Common myeloid progenitor, CD34-positive (primary cell): ENCODE results near the gene ULK2.

Source experiments
- CTCF ChIA-PET: fragments of 350-600 bp; sonication (Branson Sonifier 250); formaldehyde crosslinking; loops from one replicate; lab custom pipeline; 2021; ENCODE audit warnings: antibody characterized with exemption; lab: Charles Lee
- POLR2A ChIA-PET: fragments of 350-600 bp; sonication (Branson Sonifier 250); formaldehyde crosslinking; loops from one replicate; lab custom pipeline; 2021; ENCODE audit warnings: antibody characterized with exemption; lab: Charles Lee
- DNase-seq, 3 donors: peaks; one replicate each; pipeline versions ENCODE4 v3.0.0 to v3.0.0-alpha.2; 2013
- H3K27ac ChIP-seq, 2 experiments: 1 replicate in 1 of 2; 2 replicates in 1 of 2; pipeline ENCODE4 v1.7.0; 2013; ENCODE audit warnings: inconsistent platforms in 2 of 2, low read length in 2 of 2, mild to moderate bottlenecking in 2 of 2, low read depth in 1 of 2, moderate library complexity in 1 of 2; ENCODE audit not compliant: severe bottlenecking in 2 of 2, insufficient read depth in 1 of 2, poor library complexity in 1 of 2
- H3K27me3 ChIP-seq, 5 experiments: replicated peaks in 2 of 5; 1 replicate in 3 of 5; 2 replicates in 2 of 5; pipeline versions ENCODE4 v1.6.1 to v1.7.0; 2013; ENCODE audit warnings: low read length in 4 of 5, mild to moderate bottlenecking in 2 of 5, moderate library complexity in 2 of 5, inconsistent platforms in 1 of 5; ENCODE audit not compliant: insufficient read depth in 5 of 5, control insufficient read depth in 4 of 5
- H3K36me3 ChIP-seq, 4 experiments: 1 replicate in 2 of 4; 2 replicates in 2 of 4; pipeline versions ENCODE4 v1.6.1 to v1.7.0; 2013; ENCODE audit warnings: low read length in 3 of 4, control low read depth in 1 of 4, mild to moderate bottlenecking in 1 of 4; ENCODE audit not compliant: control insufficient read depth in 4 of 4, insufficient read depth in 4 of 4
- H3K4me1 ChIP-seq, 4 experiments: 1 replicate in 3 of 4; 2 replicates in 1 of 4; pipeline versions ENCODE4 v1.6.1 to v1.7.1; 2013; ENCODE audit warnings: low read length in 3 of 4, mild to moderate bottlenecking in 3 of 4, control low read depth in 1 of 4, inconsistent platforms in 1 of 4, moderate library complexity in 1 of 4; ENCODE audit not compliant: control insufficient read depth in 4 of 4, insufficient read depth in 4 of 4; ENCODE audit errors: control extremely low read depth in 1 of 4
- H3K4me3 ChIP-seq, 7 experiments: 1 replicate in 4 of 7; 2 replicates in 3 of 7; pipeline versions ENCODE4 v1.5.1 to v1.7.0; 2013; ENCODE audit warnings: mild to moderate bottlenecking in 7 of 7, low read length in 6 of 7, moderate library complexity in 6 of 7, inconsistent platforms in 2 of 7, low read depth in 2 of 7, control low read depth in 1 of 7; ENCODE audit not compliant: insufficient read depth in 4 of 7, control insufficient read depth in 1 of 7; ENCODE audit errors: extremely low read depth in 1 of 7
- H3K9me3 ChIP-seq, 5 experiments: 1 replicate in 4 of 5; 2 replicates in 1 of 5; pipeline versions ENCODE4 v1.6.1 to v1.7.1; 2013; ENCODE audit warnings: low read length in 4 of 5, mild to moderate bottlenecking in 2 of 5, inconsistent platforms in 1 of 5, low read depth in 1 of 5, moderate library complexity in 1 of 5; ENCODE audit not compliant: control insufficient read depth in 4 of 5, insufficient read depth in 2 of 5; ENCODE audit errors: control extremely low read depth in 1 of 5
- WGBS: methylation state at CpG from one replicate; pipeline ENCODE4 v1.1.5; 2013; ENCODE audit not compliant: insufficient coverage; 5-methylcytosine and 5-hydroxymethylcytosine counted together

ULK2 gene

GRCh38 chr17:19755821-19756510 is 111.8 kb downstream of the ULK2 start:
- Histone ChIP-seq H3K4me3 (no peak overlapping the region), H3K4me1 (peaks cover 0 to 16% (median 12%) of the 10 kb centered on the region in 4 experiments), H3K9me3 (no peaks in the 10 kb centered on the region), H3K27me3 (no peaks in the 10 kb centered on the region), H3K36me3 (no peaks in the 10 kb centered on the region), H3K27ac (no peak overlapping the region)
- no peak for DNase-seq
- POLR2A ChIA-PET: no interaction called here
- 96% methylated on average over 10 of the region's 11 CpGs for WGBS
- CTCF ChIA-PET: interaction anchor here (1.1 to 3.6 kb wide), 4 partner anchors 9 to 393 kb away, joined by 3 to 39 read pairs (median 5); partner anchors contain the start of gene B9D1

- no peaks in the 10 kb centered on the region for H3K9me3 ChIP-seq
- ChIA-PET CTCF (interaction anchor here (1.5 to 3.6 kb wide), 3 partner anchors 10 to 393 kb away, joined by 5 to 39 read pairs (median 5); partner anchors contain the start of gene B9D1), POLR2A (no interaction called here)
- H3K4me1 ChIP-seq: peaks cover 0 to 16% (median 12%) of the 10 kb centered on the region in 4 experiments
- WGBS: 91% methylated on average over 6 of the region's 6 CpGs
- no peak for DNase-seq
- no peak overlapping the region for H3K4me3 ChIP-seq
- no peak overlapping the region for H3K27ac ChIP-seq
- H3K27me3 ChIP-seq: no peaks in the 10 kb centered on the region
- no peaks in the 10 kb centered on the region for H3K36me3 ChIP-seq
These were observed 112.3 kb downstream of the ULK2 start for GRCh38 chr17:19755392-19755791.

- Histone ChIP-seq H3K4me1 (peaks cover 0 to 16% (median 12%) of the 10 kb centered on the region in 4 experiments), H3K27ac (no peak overlapping the region), H3K4me3 (no peak overlapping the region), H3K27me3 (no peaks in the 10 kb centered on the region), H3K9me3 (no peaks in the 10 kb centered on the region), H3K36me3 (no peaks in the 10 kb centered on the region)
- DNase-seq: no peak
- ChIA-PET CTCF (interaction anchor here (0.5 to 3.6 kb wide), 3 partner anchors 9 to 35 kb away, joined by 3 to 39 read pairs (median 4); no protein-coding TSS in a partner anchor), POLR2A (interaction anchor here (0.7 to 0.8 kb wide), 2 partner anchors 159 to 332 kb away, joined by 3 to 4 read pairs; no protein-coding TSS in a partner anchor)
- WGBS: 91% methylated on average over 11 of the region's 12 CpGs
These were observed 113.9 kb downstream of the ULK2 start for GRCh38 chr17:19753661-19754463.

GRCh38 chr17:19753051-19753509 is 114.7 kb downstream of the ULK2 start:
- 17% methylated on average over 11 of the region's 12 CpGs for WGBS
- Histone ChIP-seq H3K4me3 (peak overlapping the region in 2 of 7 experiments; percentile 32 to 42), H3K36me3 (no peaks in the 10 kb centered on the region), H3K27ac (no peak overlapping the region), H3K4me1 (peaks cover 0 to 16% (median 12%) of the 10 kb centered on the region in 4 experiments), H3K27me3 (peaks cover 0 to under 1% (median 0%) of the 10 kb centered on the region in 5 experiments), H3K9me3 (no peaks in the 10 kb centered on the region)
- peak; percentile 72 to 92 (median 89) for DNase-seq
- POLR2A ChIA-PET: no interaction called here
- CTCF ChIA-PET: interaction anchor here (0.6 to 3.6 kb wide), 3 partner anchors 8 to 12 kb away, joined by 3 to 39 read pairs (median 3); no protein-coding TSS in a partner anchor

- ChIA-PET CTCF (interaction anchor here (0.9 to 3.6 kb wide), 3 partner anchors 9 to 13 kb away, joined by 3 to 39 read pairs (median 3); no protein-coding TSS in a partner anchor), POLR2A (no interaction called here)
- H3K9me3 ChIP-seq: no peaks in the 10 kb centered on the region
- WGBS: 88% methylated on average over 15 of the region's 15 CpGs
- no peaks in the 10 kb centered on the region for H3K36me3 ChIP-seq
- H3K4me3 ChIP-seq: peak overlapping the region in 2 of 7 experiments; percentile 32 to 42
- no peak overlapping the region for H3K27ac ChIP-seq
- peaks cover 0 to 16% (median 12%) of the 10 kb centered on the region in 4 experiments for H3K4me1 ChIP-seq
- DNase-seq: no peak
- H3K27me3 ChIP-seq: peaks cover 0 to 2% (median 0%) of the 10 kb centered on the region in 5 experiments
These were observed 115.3 kb downstream of the ULK2 start for GRCh38 chr17:19752216-19753050.

GRCh38 chr17:19750835-19751234 is 116.9 kb downstream of the ULK2 start:
- no peak for DNase-seq
- H3K36me3 ChIP-seq: no peaks in the 10 kb centered on the region
- CTCF ChIA-PET: interaction anchor here (1.2 kb wide), 2 partner anchors 11 to 12 kb away, joined by 3 read pairs; no protein-coding TSS in a partner anchor
- H3K27me3 ChIP-seq: peaks cover 0 to 2% (median 0%) of the 10 kb centered on the region in 5 experiments
- H3K27ac ChIP-seq: no peak overlapping the region
- POLR2A ChIA-PET: no interaction called here
- H3K9me3 ChIP-seq: no peaks in the 10 kb centered on the region
- H3K4me1 ChIP-seq: peaks cover 0 to 16% (median 12%) of the 10 kb centered on the region in 4 experiments
- 97% methylated on average over 3 of the region's 3 CpGs for WGBS
- no peak overlapping the region for H3K4me3 ChIP-seq
